H1 (cell line): Measurements from ENCODE around the gene KIF13A.

Source experiments
- BCL11A ChIP-seq, 2 experiments: IDR thresholded peaks; one replicate each; pipeline ENCODE4 v1.6.1; 2011; ENCODE audit warnings: low read depth in 2 of 2, low read length in 2 of 2, mild to moderate bottlenecking in 2 of 2
- JUND ChIP-seq: IDR thresholded peaks from 2 replicates; pipeline ENCODE4 v1.6.1; 2011; ENCODE audit warnings: mild to moderate bottlenecking, improper control_type of control experiment, low read length
- POLR2A ChIP-seq, 2 experiments: IDR thresholded peaks; 1 replicate in 1 of 2; 2 replicates in 1 of 2; pipeline ENCODE4 v1.6.1; 2011; ENCODE audit warnings: low read depth in 2 of 2, low read length in 2 of 2, mild to moderate bottlenecking in 2 of 2; ENCODE audit errors: control extremely low read depth in 1 of 2
- POLR2AphosphoS5 ChIP-seq: IDR thresholded peaks from 2 replicates; pipeline ENCODE4 v1.6.1; 2011; ENCODE audit warnings: low read depth, low read length

DNA sequence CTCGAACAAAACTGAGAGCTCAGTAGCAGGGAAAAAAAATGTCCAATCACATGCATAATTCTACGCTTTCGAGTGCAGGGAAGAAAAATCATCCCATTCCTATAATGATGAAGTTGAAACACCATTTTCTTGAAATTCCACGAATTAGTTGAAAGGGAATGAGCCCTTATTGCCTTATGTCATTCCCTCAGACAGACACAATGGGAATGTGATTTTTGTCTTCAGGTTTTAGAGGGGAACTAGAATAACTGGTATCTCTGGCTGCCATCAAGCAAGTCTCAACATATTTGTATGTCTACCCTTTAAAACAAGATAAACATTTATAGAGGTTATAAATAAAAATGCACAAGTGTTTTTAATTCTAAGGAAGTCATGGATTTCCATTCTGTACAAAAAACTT lies 87.9 kb downstream of the KIF13A start:
- TF ChIP-seq BCL11A (IDR thresholded peaks at IDR 0.05; ENCODE audit: low read depth in 2 of 2, low read length in 2 of 2) (no peak), POLR2AphosphoS5 (no peak), POLR2A (IDR thresholded peaks at IDR 0.05; ENCODE audit: control extremely low read depth in 1 of 2, low read depth in 2 of 2, low read length in 2 of 2) (no peak), JUND (no peak)
